Brain microvascular endothelial cell (primary cell): ENCODE results near the gene HOXA13.

Experiments
- DNase-seq: peaks from one replicate; pipeline ENCODE4 v3.0.0-alpha.2; 2020
- H3K27ac ChIP-seq: fragments of 250-450 bp; sonication (Bioruptor Pico); 2 replicates; pipeline ENCODE4 v1.5.1; 2020; ENCODE audit warnings: mild to moderate bottlenecking, moderate library complexity
- H3K27me3 ChIP-seq: fragments of 250-450 bp; sonication (Bioruptor Pico); replicated peaks from 2 replicates; pipeline ENCODE4 v1.5.1; 2020; ENCODE audit warnings: mild to moderate bottlenecking
- H3K36me3 ChIP-seq: fragments of 250-450 bp; sonication (Bioruptor Pico); replicated peaks from 2 replicates; pipeline ENCODE4 v1.5.1; 2020; ENCODE audit warnings: mild to moderate bottlenecking
- H3K4me3 ChIP-seq: 2 replicates; pipeline ENCODE4 v1.5.1; 2011; ENCODE audit warnings: low read depth, mild to moderate bottlenecking, control low read depth, low read length, moderate library complexity
- CTCF ChIP-seq: IDR thresholded peaks from 2 replicates; pipeline ENCODE4 v1.5.1; 2011; ENCODE audit warnings: low read depth, mild to moderate bottlenecking, moderate library complexity, low read length, control low read depth, inconsistent platforms; ENCODE audit errors: missing control alignments
- in situ Hi-C: cut with HindIII; loops from 2 replicates; pipeline ENCODE4 v1.10.0; 2017; ENCODE audit warnings: low sequenced_read_pairs, low pct_ligation_motif_present

HOXA13 gene

GRCh38 chr7:27173956-27174873, 25.7 kb downstream of the HOXA13 start, which contains the start of gene HOXA10:
Gene HOXA10 (minus strand): TSS chr7:27174320. CDS start chr7:27174306, 14 bp downstream.
- DNase-seq = no peak
- H3K27ac ChIP-seq = no peak within 1 kb of the TSS
- H3K27me3 ChIP-seq = peaks cover 96% of the 10 kb centered on the region
- TF ChIP-seq CTCF = no peak
- no peak within 1 kb of the TSS for H3K4me3 ChIP-seq
- in situ Hi-C loops = no loop called here
- no peaks in the 10 kb centered on the region for H3K36me3 ChIP-seq

GRCh38 chr7:27173511-27173955, 26.4 kb downstream of the HOXA13 start:
- DNase-seq = no peak
- in situ Hi-C loops = no loop called here
- Histone ChIP-seq H3K27me3 (peaks cover 97% of the 10 kb centered on the region), H3K36me3 (no peaks in the 10 kb centered on the region), H3K27ac (no peak overlapping the region), H3K4me3 (no peak overlapping the region)
- TF ChIP-seq CTCF = no peak

- no peak overlapping the region for H3K27ac ChIP-seq
- no peak for TF ChIP-seq CTCF
- no peak overlapping the region for H3K4me3 ChIP-seq
- no peaks in the 10 kb centered on the region for H3K36me3 ChIP-seq
- no peak for DNase-seq
- H3K27me3 ChIP-seq = peaks cover 98% of the 10 kb centered on the region
- in situ Hi-C loops = no loop called here
Observed at GRCh38 chr7:27172823-27173510, 26.9 kb downstream of the HOXA13 start.

- TF ChIP-seq CTCF = no peak
- in situ Hi-C loops = no loop called here
Observed at GRCh38 chr7:27172315-27172774, 27.5 kb downstream of the HOXA13 start.

GRCh38 chr7:27171637-27172314, 28.1 kb downstream of the HOXA13 start:
- peaks cover 98% of the 10 kb centered on the region for H3K27me3 ChIP-seq
- no peaks in the 10 kb centered on the region for H3K36me3 ChIP-seq
- no peak for DNase-seq
- H3K27ac ChIP-seq = no peak overlapping the region
- no peak overlapping the region for H3K4me3 ChIP-seq
- in situ Hi-C loops = no loop called here
- TF ChIP-seq CTCF = no peak

More at GRCh38 chr7:27172315-27172774, 27.5 kb downstream of the HOXA13 start:
- Histone ChIP-seq H3K27me3 (peaks cover 98% of the 10 kb centered on the region), H3K27ac (no peak overlapping the region), H3K4me3 (no peak overlapping the region), H3K36me3 (no peaks in the 10 kb centered on the region)
- DNase-seq = no peak
